Mesothelial cell of epicardium (in vitro differentiated cells): ENCODE measurements around the gene HSD11B1L. TPM values are rescaled to one million over a fixed set of nuclear protein-coding genes. Genes with fewer than 3 reads are reported as not detected.
A peak's percentile ranks its signal among the peaks of the same experiment; 100 is the strongest.
"Not testable (repeated sequence)": the region's sequence is repeated elsewhere in the genome, so short reads cannot be mapped to it uniquely, and the experiment has no call there.

Experiments
- DNase-seq, 2 experiments: peaks; one replicate each; pipeline ENCODE4 v3.0.0; 2021; ENCODE audit warnings: low spot score in 2 of 2; ENCODE audit not compliant: unreplicated experiment in 2 of 2
- H3K27ac Mint-ChIP-seq: 2 replicates; pipeline ENCODE4 v1.8.0; 2021; ENCODE audit warnings: mixed read lengths
- H3K27me3 Mint-ChIP-seq: 2 replicates; pipeline ENCODE4 v1.8.0; 2021; ENCODE audit warnings: low read depth, mixed read lengths
- H3K36me3 Mint-ChIP-seq: 2 replicates; pipeline ENCODE4 v1.8.0; 2021; ENCODE audit warnings: mixed read lengths
- H3K4me1 Mint-ChIP-seq: 2 replicates; pipeline ENCODE4 v1.8.0; 2021; ENCODE audit warnings: mixed read lengths
- H3K4me3 Mint-ChIP-seq: 2 replicates; pipeline ENCODE4 v1.8.0; 2021; ENCODE audit warnings: mild to moderate bottlenecking, moderate library complexity, mixed read lengths
- H3K9me3 Mint-ChIP-seq: 2 replicates; pipeline ENCODE4 v1.8.0; 2021; ENCODE audit warnings: mixed read lengths
- CTCF ChIP-seq: fragments of 200-600 bp; sonication (generic); IDR thresholded peaks from one replicate; pipeline ENCODE4 v1.5.0; 2021; ENCODE audit warnings: antibody characterized with exemption; ENCODE audit not compliant: unreplicated experiment
- total RNA-seq: library from RNA; stranded (reverse); gene quantifications from 3 replicates; pipeline ENCODE4 v1.2.1, GENCODE V29; 2021

The HSD11B1L gene
- total RNA-seq, 1 donor from 2014 or later: 16.0 TPM

DNA sequence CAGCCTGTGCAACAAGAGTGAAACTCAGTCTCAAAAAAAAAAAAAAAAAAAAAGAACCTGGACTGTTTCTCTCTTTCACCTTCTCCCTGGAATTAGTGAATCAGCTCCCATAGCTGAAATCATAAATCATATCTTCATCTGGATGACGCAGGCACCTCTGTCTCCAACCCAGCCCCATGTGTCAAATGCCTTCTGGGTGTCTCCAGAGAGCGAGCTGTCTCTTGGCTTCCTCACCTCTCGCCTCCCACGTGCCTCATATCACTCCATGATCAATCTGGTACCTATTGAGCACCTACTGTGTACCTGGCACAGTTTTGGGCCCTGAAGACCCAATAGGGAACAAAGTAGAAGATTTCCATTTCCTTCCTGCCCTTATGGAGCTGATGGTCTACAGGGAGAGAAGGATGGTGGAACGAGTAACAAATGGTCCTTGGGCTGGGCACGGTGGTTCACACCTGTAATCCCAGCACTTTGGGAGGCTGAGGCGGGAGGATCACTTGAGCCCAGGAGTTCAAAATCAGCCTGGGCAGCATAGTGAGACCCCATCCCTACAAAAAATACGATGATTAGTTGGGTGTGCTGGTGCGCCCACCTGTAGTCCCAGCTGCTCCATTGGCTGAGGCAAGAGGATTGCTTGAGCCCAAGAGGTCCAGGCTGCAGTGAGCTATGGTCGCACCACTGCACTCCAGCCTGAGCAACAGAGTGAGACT is 2.5 kb downstream of the HSD11B1L start:
- Mint-ChIP-seq H3K36me3 (no peaks in the 10 kb centered on the region), H3K4me3 (peak overlapping the region; percentile 44), H3K27ac (no peak overlapping the region), H3K27me3 (no peaks in the 10 kb centered on the region), H3K9me3 (no peaks in the 10 kb centered on the region), H3K4me1 (peaks cover 30% of the 10 kb centered on the region)
- TF ChIP-seq CTCF: no peak
- DNase-seq: no peak

GRCh38 chr19:5684694-5685430 is 4.0 kb downstream of the HSD11B1L start:
- H3K9me3 Mint-ChIP-seq: no peaks in the 10 kb centered on the region
- no peak overlapping the region for H3K4me3 Mint-ChIP-seq
- DNase-seq: no peak
- H3K27ac Mint-ChIP-seq: no peak overlapping the region
- H3K27me3 Mint-ChIP-seq: no peaks in the 10 kb centered on the region
- no peaks in the 10 kb centered on the region for H3K36me3 Mint-ChIP-seq
- peaks cover 22% of the 10 kb centered on the region for H3K4me1 Mint-ChIP-seq
- TF ChIP-seq CTCF: no peak

DNA sequence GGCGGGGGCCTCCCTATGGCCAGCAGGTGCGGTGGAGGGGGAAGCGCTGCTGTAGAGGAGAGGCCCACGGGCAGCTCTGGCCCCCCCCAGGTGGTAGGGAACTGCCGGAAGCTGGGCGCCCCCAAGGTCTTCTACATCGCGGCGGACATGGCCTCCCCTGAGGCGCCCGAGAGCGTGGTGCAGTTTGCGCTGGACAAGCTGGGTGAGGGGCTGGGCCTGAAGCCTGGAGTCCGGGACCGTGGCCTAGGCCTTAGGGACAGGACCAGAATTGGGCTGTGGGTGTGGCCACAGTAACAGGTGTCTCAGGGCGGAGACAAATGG is 5.5 kb downstream of the HSD11B1L start:
- no peak for TF ChIP-seq CTCF
- no peak for DNase-seq
- Mint-ChIP-seq H3K4me3 (peak overlapping the region; percentile 71), H3K36me3 (no peaks in the 10 kb centered on the region), H3K4me1 (peaks cover 22% of the 10 kb centered on the region), H3K9me3 (no peaks in the 10 kb centered on the region), H3K27ac (peak overlapping the region; percentile 72), H3K27me3 (no peaks in the 10 kb centered on the region)

DNA sequence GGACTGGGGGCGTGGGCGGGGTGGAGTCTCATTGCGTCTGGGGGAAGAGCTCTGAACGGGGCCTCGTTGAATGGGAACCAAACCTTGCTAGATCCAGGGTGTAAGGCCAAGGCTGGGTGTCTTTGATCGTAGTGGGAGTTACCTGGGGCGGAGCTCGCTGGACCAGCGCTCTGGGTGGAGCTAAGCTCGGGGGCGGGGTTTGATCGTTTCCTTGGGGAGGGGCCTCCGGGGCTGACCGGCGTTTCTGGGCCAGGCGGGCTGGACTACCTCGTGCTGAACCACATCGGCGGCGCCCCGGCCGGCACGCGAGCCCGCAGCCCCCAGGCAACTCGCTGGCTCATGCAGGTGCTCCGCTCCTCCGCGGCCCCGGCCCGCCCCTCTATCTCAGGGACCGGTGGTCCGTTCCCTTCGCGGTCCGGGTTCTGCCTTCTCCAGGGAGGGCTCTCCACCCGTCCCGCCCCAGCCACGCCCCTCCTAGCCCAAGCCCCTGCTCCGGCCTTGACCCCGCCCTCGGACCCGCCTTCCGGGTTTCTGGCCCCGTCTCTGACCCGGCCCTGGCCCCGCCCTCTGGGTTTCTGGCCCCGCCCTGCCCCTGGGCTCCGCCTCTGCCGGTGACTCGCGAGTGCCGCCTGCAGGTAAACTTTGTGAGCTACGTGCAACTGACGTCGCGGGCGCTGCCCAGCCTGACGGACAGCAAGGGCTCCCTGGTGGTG is 6.0 kb downstream of the HSD11B1L start:
- TF ChIP-seq CTCF: peak; percentile 82
- H3K4me3 Mint-ChIP-seq: peak overlapping the region; percentile 71

DNA sequence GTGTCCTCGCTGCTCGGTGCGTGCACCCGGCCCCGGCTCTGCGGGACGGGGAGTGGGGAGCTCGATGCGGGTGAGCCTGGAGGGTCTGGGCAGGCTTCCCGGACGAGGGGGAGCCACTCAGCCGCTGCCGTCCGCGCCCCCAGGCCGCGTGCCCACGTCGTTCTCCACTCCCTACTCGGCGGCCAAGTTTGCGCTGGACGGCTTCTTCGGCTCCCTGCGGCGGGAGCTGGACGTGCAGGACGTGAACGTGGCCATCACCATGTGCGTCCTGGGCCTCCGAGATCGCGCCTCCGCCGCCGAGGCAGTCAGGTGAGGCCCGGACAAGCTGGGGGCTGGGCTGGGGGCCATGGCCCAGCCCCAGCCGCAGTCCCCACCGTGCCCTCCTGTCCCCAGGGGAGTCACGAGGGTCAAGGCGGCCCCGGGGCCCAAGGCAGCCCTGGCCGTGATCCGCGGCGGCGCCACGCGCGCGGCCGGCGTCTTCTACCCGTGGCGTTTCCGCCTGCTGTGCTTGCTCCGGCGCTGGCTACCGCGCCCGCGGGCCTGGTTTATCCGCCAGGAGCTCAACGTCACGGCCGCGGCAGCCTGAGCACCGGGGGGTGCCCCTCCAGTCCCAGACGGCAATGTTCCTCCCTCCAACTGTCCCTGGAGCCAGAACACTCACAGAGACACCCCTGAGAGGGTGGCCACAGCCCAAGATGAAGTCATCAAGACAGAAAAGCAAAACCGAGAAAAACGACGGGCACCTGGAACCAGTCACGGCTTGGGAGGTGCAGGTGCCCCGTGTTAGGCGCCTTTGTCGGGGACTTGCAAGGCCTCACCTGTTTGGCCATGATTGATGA is 6.8 kb downstream of the HSD11B1L start:
- Mint-ChIP-seq H3K27ac (no peak overlapping the region), H3K36me3 (no peaks in the 10 kb centered on the region), H3K9me3 (no peaks in the 10 kb centered on the region), H3K27me3 (no peaks in the 10 kb centered on the region), H3K4me3 (peak overlapping the region; percentile 71), H3K4me1 (peaks cover 18% of the 10 kb centered on the region)
- TF ChIP-seq CTCF: no peak
- DNase-seq: no peak

More for the DNA sequence above, 6.0 kb downstream of the HSD11B1L start:
- Mint-ChIP-seq H3K27ac (peak overlapping the region; percentile 72), H3K27me3 (no peaks in the 10 kb centered on the region), H3K9me3 (no peaks in the 10 kb centered on the region), H3K36me3 (no peaks in the 10 kb centered on the region), H3K4me1 (peaks cover 17% of the 10 kb centered on the region)
- DNase-seq: peak; percentile 81 to 95

DNA sequence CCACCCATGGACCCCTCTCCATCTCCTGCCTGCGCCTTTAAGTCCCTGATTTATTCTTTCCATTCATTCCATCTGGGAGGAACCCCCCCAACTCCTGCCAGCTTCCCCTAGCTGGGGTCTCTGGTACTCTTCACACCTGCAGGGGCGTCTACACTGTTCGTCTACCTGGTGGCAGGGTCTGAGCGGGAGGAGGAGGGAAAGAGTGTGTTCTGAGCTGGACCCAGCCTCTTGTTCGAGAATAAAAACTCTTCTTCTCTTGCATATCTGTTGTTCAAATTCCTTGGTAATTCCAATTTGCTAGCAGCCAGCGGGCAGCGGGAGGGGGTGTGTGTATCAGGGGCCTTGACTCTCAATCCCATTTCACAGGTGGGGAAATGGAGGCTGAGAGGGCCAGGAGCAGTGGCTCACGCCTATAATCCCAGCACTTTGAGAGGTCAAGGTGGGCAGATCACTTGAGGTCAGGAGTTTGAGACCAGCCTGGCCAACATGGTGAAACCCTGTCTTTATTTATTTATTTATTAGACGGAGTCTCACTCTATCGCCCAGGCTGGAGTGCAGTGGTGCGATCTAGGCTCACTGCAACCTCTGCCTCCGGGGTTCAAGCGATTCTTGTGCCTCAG is 7.5 kb downstream of the HSD11B1L start:
- H3K27ac Mint-ChIP-seq, H3K9me3 Mint-ChIP-seq, DNase-seq, H3K27me3 Mint-ChIP-seq, H3K36me3 Mint-ChIP-seq: not testable (repeated sequence)
- H3K4me3 Mint-ChIP-seq: peak overlapping the region; percentile 53
- peaks cover 16% of the 10 kb centered on the region for H3K4me1 Mint-ChIP-seq
